HepG2 (cell line): ENCODE data around the gene OR10V1. TPM values are rescaled to one million over a fixed set of nuclear protein-coding genes. Genes with fewer than 3 reads are reported as not detected.
A peak's percentile ranks its signal among the peaks of the same experiment; 100 is the strongest.

Experiments
- ATF7 ChIP-seq, 2 experiments: fragments of 450-650 bp in 1 of 2; sonication (generic) in 1 of 2; formaldehyde crosslinking in 1 of 2; IDR thresholded peaks; 2 replicates each; pipeline versions ENCODE4 v1.4.0 to v1.6.1; 2016 to 2020; ENCODE audit warnings: antibody characterized with exemption in 1 of 2, mild to moderate bottlenecking in 1 of 2, missing genetic modification reagents in 1 of 2
- ELF1 ChIP-seq: sonication (generic); formaldehyde crosslinking; IDR thresholded peaks from 2 replicates; pipeline ENCODE4 v1.4.0; 2020; ENCODE audit warnings: missing genetic modification reagents
- FOXO1 ChIP-seq: sonication (generic); formaldehyde crosslinking; IDR thresholded peaks from 2 replicates; pipeline ENCODE4 v1.4.0; 2020; ENCODE audit warnings: missing genetic modification reagents
- FOXP4 ChIP-seq: sonication (generic); formaldehyde crosslinking; IDR thresholded peaks from 2 replicates; pipeline ENCODE4 v1.4.0; 2020; ENCODE audit warnings: missing genetic modification reagents
- HMG20A ChIP-seq: IDR thresholded peaks from 2 replicates; pipeline ENCODE4 v1.6.1; 2016; ENCODE audit warnings: borderline replicate concordance
- HOXA5 ChIP-seq: sonication (generic); formaldehyde crosslinking; IDR thresholded peaks from 2 replicates; pipeline ENCODE4 v1.4.0; 2020; ENCODE audit warnings: missing genetic modification reagents
- IKZF5 ChIP-seq: IDR thresholded peaks from 2 replicates; pipeline ENCODE4 v1.6.1; 2018; ENCODE audit warnings: missing genetic modification reagents, mild to moderate bottlenecking, missing compliant biosample characterization
- IRF1 ChIP-seq: sonication (generic); formaldehyde crosslinking; IDR thresholded peaks from 2 replicates; pipeline ENCODE4 v1.4.0; 2020; ENCODE audit warnings: low read depth, mild to moderate bottlenecking, missing genetic modification reagents
- SAP130 ChIP-seq: IDR thresholded peaks from 2 replicates; pipeline ENCODE4 v1.6.1; 2016; ENCODE audit warnings: low read depth
- TRAFD1 ChIP-seq: sonication (generic); formaldehyde crosslinking; IDR thresholded peaks from 2 replicates; pipeline ENCODE4 v1.5.1; 2020; ENCODE audit warnings: missing genetic modification reagents, mild to moderate bottlenecking, borderline replicate concordance
- YY1 ChIP-seq: IDR thresholded peaks from 2 replicates; pipeline ENCODE4 v1.6.1; 2011; ENCODE audit warnings: low read length, low read depth, moderate library complexity, mild to moderate bottlenecking; ENCODE audit not compliant: insufficient read depth, insufficient replicate concordance
- ZBTB34 ChIP-seq: sonication (generic); formaldehyde crosslinking; IDR thresholded peaks from 2 replicates; pipeline ENCODE4 v1.8.0; 2022; ENCODE audit warnings: mild to moderate bottlenecking, missing genetic modification reagents
- ZNF101 ChIP-seq: sonication (generic); formaldehyde crosslinking; IDR thresholded peaks from 2 replicates; pipeline ENCODE4 v1.4.0; 2020; ENCODE audit warnings: mild to moderate bottlenecking, low read depth, missing genetic modification reagents, borderline replicate concordance
- ZNF20 ChIP-seq: sonication (generic); formaldehyde crosslinking; IDR thresholded peaks from 2 replicates; pipeline ENCODE4 v1.4.0; 2020; ENCODE audit warnings: mild to moderate bottlenecking, moderate library complexity, missing genetic modification reagents
- ZNF275 ChIP-seq: sonication (generic); formaldehyde crosslinking; IDR thresholded peaks from 2 replicates; pipeline ENCODE4 v1.8.0; 2022; ENCODE audit warnings: missing genetic modification reagents, mild to moderate bottlenecking, inconsistent platforms, borderline replicate concordance
- ZNF563 ChIP-seq: sonication (generic); formaldehyde crosslinking; IDR thresholded peaks from 2 replicates; pipeline ENCODE4 v1.8.0; 2022; ENCODE audit warnings: mild to moderate bottlenecking, moderate library complexity, missing genetic modification reagents
- ZNF614 ChIP-seq: IDR thresholded peaks from 2 replicates; pipeline ENCODE4 v1.6.1; 2018; ENCODE audit warnings: missing biosample characterization, missing genetic modification reagents, inconsistent platforms, borderline replicate concordance
- ZNF83 ChIP-seq: sonication (generic); formaldehyde crosslinking; IDR thresholded peaks from 2 replicates; pipeline ENCODE4 v1.4.0; 2020; ENCODE audit warnings: missing genetic modification reagents, mild to moderate bottlenecking, borderline replicate concordance
- polyA plus RNA-seq, 8 experiments: library from polyadenylated mRNA; depleted of rRNA in 3 of 8; stranded (reverse) in 7 of 8; unstranded in 1 of 8; fragments of >200 nt; fragmentation: Illumina TruSeq in 4 of 8; extraction: Trizol in 4 of 8; gene quantifications; 2 replicates each; pipeline versions ENCODE4 v1.2.1 to v1.2.3, GENCODE V29; 2011 to 2016; ENCODE audit warnings: low read depth in 4 of 8, missing spikeins in 1 of 8, mixed read lengths in 1 of 8; ENCODE audit not compliant: insufficient read depth in 1 of 8
- total RNA-seq, 5 experiments: library from RNA; depleted of rRNA; stranded (reverse); fragments of >200 nt; fragmentation: Illumina TruSeq; extraction: Trizol; gene quantifications; 2 replicates each; pipeline ENCODE4 v1.2.3, GENCODE V29; 2016; ENCODE audit warnings: low read depth in 1 of 5

OR10V1 gene
- total and polyA plus RNA-seq, 2 of the 13 experiments (the other 11 are each of a cell fraction or from before 2014, with no cell fraction given) = not detected

- TF ChIP-seq ZBTB34 (CRISPR knock-in tag) = no peak
- TF ChIP-seq YY1 = peak; percentile 35
- TF ChIP-seq ELF1 (CRISPR knock-in tag) = 0 out of 2 replicates have a peak, but pooled peaks have one; percentile 25
- TF ChIP-seq ZNF83 = no peak
- TF ChIP-seq IKZF5 (CRISPR knock-in tag) = peak; percentile 30; the same call in 1 of the 2 replicates
- TF ChIP-seq FOXO1 (CRISPR knock-in tag) = 0 out of 2 replicates have a peak, but pooled peaks have one; percentile 45
- 0 out of 2 replicates have a peak, but pooled peaks have one; percentile 39 for TF ChIP-seq ZNF20 (CRISPR knock-in tag)
- TF ChIP-seq TRAFD1 = no peak
- TF ChIP-seq HOXA5 (CRISPR knock-in tag) = peak; percentile 38; the same call in 1 of the 2 replicates
- no peak for TF ChIP-seq IRF1
- TF ChIP-seq ATF7 (IDR thresholded peaks at IDR 0.05) = no peak
- no peak for TF ChIP-seq ATF7 (CRISPR knock-in tag; IDR thresholded peaks at IDR 0.05)
- TF ChIP-seq ZNF563 (CRISPR knock-in tag) = peak; percentile 63; the same call in 1 of the 2 replicates
- TF ChIP-seq ZNF275 (CRISPR knock-in tag) = 0 out of 2 replicates have a peak, but pooled peaks have one; percentile 43
- TF ChIP-seq FOXP4 (CRISPR knock-in tag) = peak; percentile 60; the same call in 1 of the 2 replicates
- TF ChIP-seq ZNF101 (CRISPR knock-in tag) = 0 out of 2 replicates have a peak, but pooled peaks have one; percentile 19
- peak; percentile 70 for TF ChIP-seq SAP130 (CRISPR knock-in tag)
- 0 out of 2 replicates have a peak, but pooled peaks have one; percentile 38 for TF ChIP-seq ZNF614 (CRISPR knock-in tag)
- 0 out of 2 replicates have a peak, but pooled peaks have one; percentile 10 for TF ChIP-seq HMG20A
These were observed 40.2 kb upstream of the OR10V1 start (continued) for GRCh38 chr11:59753650-59754493.
